Activated CD4-positive, alpha-beta T cell treated with anti-CD3 and anti-CD28 coated beads, Interleukin-2, amount 50 U/mL, for 48 hours (primary cell): ENCODE results near the gene RAB21.
"Not testable (repeated sequence)": the region's sequence is repeated elsewhere in the genome, so short reads cannot be mapped to it uniquely, and the experiment has no call there.

Source experiments
- DNase-seq, 2 experiments: peaks; one replicate each; pipeline ENCODE4 v3.0.0-alpha.2; 2020

RAB21 gene

DNA sequence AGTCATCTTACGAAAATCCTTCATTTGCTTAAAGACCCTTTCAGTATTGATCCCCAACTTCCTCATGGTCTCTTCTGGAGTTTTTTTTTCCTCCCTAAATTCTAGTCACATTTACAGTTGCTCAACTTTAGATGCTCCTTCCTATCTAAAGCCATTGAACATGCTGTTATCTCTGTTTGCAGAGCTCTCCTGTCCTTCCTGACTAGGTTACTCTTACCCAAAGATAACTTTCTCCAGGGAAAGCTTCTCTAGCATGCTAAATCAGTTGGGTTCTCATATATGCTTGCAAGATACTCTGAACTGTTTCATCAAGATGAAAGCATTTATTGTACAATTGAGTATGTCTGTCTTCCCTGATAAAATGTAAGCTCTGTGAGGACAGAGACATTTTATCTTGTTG, 1.8 kb upstream of the RAB21 start:
- no peak for DNase-seq

DNA sequence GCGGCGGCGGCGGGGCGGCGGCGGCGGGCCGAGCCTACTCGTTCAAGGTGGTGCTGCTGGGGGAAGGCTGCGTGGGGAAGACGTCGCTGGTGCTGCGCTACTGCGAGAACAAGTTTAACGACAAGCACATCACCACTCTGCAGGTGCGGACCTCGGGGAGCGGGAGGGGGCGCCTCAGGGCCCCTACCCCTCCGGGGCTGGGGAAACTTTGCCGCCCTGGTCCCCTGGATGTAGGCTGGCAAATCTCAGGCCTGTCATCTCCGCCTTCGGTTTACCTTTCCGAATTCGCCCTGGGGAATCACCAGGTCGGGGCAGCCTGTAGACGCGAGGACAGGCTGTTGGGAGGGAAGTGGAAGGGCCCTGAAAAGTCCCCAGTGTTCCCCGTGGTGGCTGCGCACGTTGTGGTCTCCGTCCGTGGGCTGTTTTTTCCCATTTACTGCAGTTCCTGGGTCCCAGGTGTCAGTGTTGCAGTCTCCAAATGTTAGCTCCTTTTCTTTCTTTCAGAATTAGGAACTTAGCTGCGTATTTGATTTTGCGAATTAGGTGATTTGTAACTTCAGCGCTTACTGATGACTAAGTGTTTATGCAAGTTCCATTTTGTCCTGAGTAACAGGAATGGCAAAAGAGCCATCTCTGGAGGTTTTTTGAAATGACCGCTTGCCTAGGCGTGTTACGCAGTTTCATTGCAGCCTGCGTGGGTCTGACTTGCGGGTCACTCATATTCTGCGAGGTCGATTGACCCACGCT, 656 bp downstream of the RAB21 start:
- DNase-seq: peak; percentile 65 to 73

DNA sequence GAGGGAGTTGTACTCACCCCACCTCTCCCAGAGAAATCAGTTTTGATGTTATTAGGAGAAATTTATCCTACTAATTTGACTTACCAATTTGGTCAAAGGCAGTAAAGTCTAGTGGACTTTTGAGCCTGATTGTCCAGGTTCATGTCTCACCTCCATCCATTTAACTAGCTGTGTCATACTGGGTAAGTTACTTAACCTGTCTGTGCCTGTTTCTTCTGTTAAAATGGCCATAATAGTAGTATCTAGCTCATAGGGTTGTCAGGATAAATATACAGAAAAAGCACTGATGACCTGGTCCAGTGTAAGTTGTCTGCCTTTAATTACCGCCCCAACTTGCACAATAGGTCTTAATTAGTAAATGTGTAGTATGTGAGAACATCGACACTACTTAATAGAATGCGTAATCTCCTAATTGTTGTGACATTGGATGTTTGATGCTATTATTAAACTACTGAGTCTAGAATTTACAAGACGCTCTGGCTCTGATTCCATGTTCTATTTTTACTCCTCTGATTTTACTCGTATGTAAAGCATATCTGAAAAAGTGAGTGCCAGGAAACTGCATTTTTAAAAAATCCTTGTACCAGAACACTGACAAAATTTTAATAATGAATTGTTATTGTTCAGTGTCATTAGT, 1.5 kb downstream of the RAB21 start:
- no peak for DNase-seq

- no peak for DNase-seq
Measured at GRCh38 chr12:71759941-71760340, 5.3 kb downstream of the RAB21 start.

DNA sequence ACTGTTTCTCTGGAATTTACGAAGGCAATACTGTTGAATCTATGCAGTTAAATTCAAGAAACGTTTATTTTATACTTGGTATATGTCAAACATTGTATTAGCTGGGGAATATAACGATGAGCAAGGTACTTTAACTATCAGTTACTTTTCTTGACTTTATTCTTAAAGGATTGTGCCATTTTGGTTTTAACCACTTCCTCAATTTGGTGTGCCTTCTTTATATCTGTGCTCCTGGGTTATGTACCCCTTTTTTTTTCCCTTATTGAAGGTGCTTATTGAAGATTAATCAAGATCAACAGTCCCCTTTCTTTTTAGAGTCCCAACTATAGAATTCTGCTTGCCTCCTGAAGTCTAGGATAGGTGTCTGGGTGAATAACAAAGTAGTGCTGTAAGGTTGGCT, 5.8 kb downstream of the RAB21 start:
- DNase-seq: no peak

DNA sequence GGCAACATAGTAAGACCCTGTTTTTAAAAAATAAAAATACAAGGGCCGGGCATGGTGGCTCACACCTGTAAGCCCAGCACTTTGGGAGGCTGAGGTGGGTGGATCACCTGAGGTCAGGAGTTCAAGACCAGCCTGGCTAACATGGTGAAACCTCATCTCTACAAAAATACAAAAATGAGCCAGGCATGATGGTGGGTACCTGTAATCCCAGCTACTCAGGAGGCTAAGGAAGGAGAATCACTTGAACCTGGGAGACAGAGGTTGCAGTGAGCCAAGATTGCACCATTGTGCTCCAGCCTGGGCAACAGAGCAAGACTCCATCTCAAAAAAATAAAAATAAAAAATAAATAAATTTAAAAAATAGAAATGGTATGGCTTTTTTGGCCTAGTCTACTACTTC, 6.7 kb downstream of the RAB21 start:
- not testable (repeated sequence) for DNase-seq

GRCh38 chr12:71763677-71764379, 9.2 kb downstream of the RAB21 start:
- DNase-seq: no peak

DNA sequence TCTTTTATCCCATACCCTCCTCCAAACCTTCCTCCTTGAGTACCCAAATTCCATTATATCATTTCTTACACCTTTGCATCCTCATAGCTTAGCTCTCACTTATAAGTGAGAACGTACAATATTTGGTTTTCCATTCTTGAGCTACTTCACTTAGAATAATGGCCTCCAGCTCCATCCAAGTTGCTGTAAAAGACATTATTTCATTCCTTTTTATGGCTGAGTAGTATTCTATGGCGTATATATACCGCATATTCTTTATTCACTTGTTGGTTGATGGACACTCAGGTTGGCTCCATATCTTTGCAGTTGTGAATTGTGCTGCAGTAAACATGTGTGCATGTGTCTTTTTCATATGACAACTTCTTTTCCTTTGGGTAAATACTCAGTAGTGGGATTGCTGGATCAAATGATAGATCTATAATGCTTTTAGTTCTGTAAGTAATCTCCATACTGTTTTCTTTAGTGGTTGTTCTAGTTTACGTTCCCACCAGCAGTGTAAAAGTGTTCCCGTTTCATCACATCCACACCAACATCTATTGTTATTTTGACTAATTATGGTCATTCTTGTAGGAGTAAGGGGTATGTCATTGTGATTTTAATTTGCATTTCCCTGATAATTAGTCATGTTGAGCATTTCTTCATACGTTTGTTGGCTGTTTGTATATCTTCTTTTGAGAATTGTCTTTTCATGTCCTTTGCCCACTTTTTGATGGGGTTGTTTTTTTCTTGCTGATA, 10.1 kb downstream of the RAB21 start:
- no peak for DNase-seq

DNA sequence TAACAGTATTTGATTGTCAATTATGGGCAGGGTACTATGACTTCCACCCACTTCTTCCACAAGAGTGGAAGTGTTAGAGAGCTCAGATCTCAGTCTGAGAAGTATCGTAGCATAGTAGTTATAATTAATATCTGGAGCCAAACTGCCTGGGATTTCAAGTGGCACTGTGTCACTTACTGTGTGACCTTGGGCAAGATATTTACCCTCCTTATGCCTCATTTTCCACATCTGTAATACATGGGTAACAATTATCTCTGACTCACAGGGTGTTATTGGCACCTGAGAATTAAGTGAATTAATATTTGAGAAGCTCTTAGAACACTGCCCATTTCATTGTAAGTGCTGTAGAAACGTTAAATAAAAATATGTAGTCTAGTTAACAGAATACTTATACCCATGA, 11.5 kb downstream of the RAB21 start:
- no peak for DNase-seq

DNA sequence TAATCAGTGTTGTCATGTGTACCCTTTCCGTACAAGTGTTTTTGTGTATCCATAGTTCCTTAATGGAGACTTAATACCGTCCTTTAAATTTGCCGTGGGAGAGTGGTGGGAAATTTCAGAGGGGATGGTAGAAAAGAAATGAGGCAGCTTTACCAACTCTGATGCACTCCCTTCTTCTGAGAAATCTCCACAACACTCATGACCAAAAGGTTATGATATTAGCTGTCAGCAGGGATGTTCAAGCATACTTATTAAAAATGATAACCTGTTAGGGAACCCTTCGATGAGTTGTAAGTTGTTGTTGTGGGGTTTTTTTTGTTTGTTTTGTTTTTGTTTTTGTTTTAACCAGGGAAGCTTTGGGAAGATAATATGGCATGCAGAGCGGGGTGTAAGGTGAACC, 12.5 kb downstream of the RAB21 start:
- DNase-seq: no peak

DNA sequence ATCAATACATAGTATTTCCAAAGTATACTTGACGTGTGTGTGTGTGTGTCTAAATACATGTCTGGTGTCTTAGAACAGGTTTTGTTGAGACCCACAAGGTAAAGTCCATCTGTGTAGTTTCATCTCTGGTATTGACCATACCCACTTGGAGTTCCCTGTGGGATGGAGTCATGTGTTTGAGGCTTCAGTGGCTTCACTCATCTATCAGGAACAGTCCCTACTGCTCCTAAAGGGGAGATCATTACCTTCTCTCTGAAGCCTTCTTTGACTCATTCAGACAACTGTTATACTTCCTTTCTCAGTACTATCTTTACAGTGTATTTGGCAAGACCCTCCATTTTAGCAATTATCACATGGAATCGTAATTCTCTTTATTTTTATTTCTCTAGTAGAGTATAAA, 14.2 kb downstream of the RAB21 start:
- no peak for DNase-seq

DNA sequence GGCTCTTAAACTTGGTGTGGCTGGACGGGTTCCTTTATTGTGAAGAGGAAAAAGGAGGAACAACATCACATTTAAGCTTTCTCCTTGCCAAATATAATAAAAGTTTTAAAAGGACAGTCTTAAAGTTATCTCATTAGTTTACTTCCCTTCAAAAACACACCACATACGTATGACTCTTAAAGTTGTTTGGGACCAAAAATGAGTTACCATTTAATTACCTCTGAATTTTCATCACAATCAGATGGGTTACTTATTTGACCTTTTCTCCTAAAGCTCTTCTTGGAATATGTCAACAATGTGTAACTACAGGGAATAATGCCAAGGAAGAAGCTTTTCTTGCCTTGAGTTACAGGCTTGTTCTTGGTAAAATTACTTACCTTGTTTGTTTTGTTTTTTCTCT, 16.4 kb downstream of the RAB21 start:
- no peak for DNase-seq

GRCh38 chr12:71772735-71773134, 18.1 kb downstream of the RAB21 start:
- no peak for DNase-seq

DNA sequence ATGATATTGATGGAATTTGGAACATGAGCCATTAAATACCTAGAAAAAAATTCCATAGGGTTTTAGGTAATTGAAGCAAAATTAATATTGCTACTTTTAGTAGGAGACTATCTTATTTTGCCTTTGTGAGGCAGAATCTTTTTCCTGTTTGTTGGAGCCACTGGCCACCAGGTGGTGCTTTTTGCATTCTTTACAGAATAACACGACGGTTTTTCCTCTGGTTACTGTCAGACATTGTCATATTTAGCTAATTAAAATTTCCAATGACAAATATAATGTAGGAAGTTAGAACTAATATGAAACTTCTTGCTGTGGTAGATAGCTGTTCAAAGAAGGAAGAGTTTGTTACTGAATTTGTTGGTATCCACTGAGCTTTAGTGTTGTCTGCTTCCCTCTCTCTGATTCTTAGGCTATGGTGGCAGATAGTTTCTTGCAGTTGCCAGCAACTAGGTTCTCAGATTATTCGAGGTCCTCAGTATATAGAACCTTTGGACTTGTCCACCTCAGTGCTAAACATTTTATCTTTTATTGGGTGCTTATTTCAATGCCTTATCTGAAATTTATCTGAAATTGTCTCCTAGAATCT, 25.7 kb downstream of the RAB21 start:
- peak; percentile 40 to 43 for DNase-seq

DNA sequence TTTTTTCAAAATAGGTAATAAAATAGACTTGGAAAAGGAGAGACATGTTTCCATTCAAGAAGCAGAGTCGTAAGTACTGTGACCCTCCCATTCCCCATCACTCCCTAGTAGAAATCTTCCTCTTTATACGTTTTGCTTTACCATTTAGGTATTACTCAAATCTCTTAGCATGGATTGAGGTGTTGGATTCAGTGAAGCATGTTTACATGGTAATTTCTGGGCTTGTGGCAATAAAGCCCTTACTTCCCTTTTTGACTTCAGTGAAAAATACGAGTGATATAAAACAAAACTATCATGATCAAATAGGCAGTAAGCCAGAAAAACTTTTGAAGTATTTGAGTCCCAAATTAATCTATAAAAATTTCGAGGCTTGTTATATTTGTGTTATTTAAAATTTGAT, 27.4 kb downstream of the RAB21 start:
- DNase-seq: no peak

DNA sequence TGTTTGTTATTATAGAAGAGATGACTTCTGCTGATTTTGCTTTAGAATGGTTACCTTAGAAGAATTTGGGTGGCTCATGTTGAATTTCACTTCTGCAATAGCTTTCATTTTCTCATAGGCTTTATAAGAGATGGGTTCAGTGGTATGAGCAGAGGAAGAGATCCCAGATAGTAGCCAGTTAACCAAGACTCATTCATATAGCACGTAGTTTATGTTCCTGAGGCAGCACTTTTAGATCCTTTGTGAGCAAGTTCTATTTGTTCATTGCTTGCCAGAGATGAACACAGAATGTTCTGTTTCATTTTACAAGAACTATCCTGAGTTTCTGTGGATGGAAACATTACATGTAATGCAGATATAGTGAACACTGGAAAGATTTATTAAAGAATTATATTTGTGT, 32.2 kb downstream of the RAB21 start:
- no peak for DNase-seq

DNA sequence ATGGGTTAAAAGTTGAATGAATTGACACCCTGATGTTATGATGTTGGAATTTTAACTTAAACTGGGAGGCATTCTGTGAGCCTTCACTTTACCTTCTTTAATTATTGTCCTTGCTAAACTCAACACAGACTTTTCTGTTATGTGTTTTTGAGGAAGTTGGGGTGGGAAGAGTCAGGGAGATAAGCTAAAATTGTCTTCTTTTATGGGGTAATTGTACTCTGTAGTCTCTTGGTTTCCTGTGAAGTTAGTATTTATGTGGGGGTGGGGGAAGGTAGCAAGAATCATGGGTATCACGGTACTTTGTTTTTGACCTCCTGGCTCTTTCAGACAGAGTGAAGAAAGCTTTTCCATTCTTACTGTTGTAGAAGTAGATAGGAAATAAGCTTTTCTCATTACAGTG, 32.9 kb downstream of the RAB21 start:
- DNase-seq: no peak

DNA sequence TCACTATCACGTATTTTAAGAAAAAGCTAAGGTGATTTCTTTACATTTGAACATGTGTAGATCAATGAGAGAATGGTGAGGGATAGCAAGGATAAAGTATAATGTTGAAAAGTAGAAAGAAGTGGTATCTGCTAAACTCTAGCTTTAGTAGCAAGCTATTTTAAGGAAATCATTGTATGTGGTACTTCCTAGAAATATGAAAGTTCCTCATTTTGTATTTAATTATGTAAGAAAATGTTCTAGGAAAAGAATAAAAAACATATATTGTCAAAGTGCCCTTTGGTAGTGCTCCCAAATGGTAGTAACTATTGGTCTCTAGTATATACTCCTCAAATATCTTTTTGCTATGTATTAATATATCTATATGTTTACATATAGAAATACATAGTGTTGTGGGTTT, 35.7 kb downstream of the RAB21 start:
- DNase-seq: no peak

- no peak for DNase-seq
Measured at GRCh38 chr12:71791473-71792150, 36.9 kb downstream of the RAB21 start.

DNA sequence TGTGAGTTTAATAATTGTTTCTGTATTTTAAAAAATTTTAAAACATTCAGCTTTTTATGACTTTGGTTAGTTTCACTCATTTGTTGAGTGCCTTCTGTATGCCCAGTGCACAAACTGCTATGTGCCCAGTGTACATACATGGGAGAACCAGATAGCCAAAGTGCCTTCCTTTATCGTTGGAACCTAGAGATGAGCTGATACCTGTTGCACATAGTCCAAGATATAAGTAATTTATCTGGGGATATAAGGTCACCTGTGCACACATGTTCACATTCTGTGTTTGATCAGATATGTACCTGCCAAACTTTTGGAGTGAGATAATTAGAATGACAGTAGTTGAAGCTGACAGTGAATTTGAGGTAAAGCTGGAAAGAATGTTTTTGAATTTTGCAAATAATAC, 37.9 kb downstream of the RAB21 start:
- DNase-seq: no peak

GRCh38 chr12:71795901-71796300, 41.2 kb downstream of the RAB21 start:
- no peak for DNase-seq

- no peak for DNase-seq
Measured at GRCh38 chr12:71797531-71797930, 42.9 kb downstream of the RAB21 start.

DNA sequence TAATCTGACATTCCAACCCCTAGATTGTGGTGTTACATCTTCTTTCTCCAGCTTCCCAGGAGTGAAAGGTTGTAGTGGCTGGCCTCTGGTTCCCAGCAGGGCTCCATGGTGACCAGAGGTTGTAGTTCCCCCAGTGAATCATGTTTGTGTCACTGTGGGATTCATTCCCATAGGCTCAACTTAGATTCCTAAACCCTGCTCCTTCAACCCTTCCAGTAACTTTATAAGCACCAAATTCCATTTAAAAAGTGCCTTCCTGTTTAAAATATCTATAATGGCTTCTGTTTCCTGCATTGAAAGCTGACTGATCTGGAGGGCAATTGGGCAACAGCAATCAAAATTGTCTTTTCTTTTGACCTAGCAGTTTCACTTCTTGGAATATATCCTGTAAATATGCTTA, 44.4 kb downstream of the RAB21 start:
- DNase-seq: no peak
